H1 (cell line): ENCODE data around the gene PRSS50. TPM values are rescaled to one million over a fixed set of nuclear protein-coding genes. Genes with fewer than 3 reads are reported as not detected.

Experiments used
- CBX8 ChIP-seq: fragments of 300-800, 300-1000 bp; sonication (generic); IDR thresholded peaks from 2 replicates; pipeline ENCODE4 v1.7.1; 2016; ENCODE audit warnings: low read depth, low read length, borderline replicate concordance
- CTBP2 ChIP-seq: IDR thresholded peaks from 2 replicates; pipeline ENCODE4 v1.7.0; 2011; ENCODE audit warnings: borderline replicate concordance, mild to moderate bottlenecking, moderate library complexity, mixed read lengths, low read length; ENCODE audit not compliant: insufficient read depth, insufficient read length
- EGR1 ChIP-seq: IDR thresholded peaks from 2 replicates; pipeline ENCODE4 v1.6.1; 2011; ENCODE audit warnings: low read depth, low read length, borderline replicate concordance
- EZH2 ChIP-seq: fragments of 200-600 bp; sonication (generic); IDR thresholded peaks from 2 replicates; pipeline ENCODE4 v1.7.1; 2012; ENCODE audit warnings: low read depth, mild to moderate bottlenecking, moderate library complexity, low read length, inconsistent platforms; ENCODE audit not compliant: severe bottlenecking
- KDM5A ChIP-seq: fragments of 200-600 bp; IDR thresholded peaks from 2 replicates; pipeline ENCODE4 v1.7.1; 2012; ENCODE audit warnings: mild to moderate bottlenecking, low read length, inconsistent platforms, mixed read lengths
- POU5F1 ChIP-seq: IDR thresholded peaks from 2 replicates; pipeline ENCODE4 v1.6.1; 2011; ENCODE audit warnings: low read depth, mild to moderate bottlenecking, low read length, moderate library complexity
- RBBP5 ChIP-seq: IDR thresholded peaks from 2 replicates; pipeline ENCODE4 v1.7.1; 2012; ENCODE audit warnings: low read depth, mild to moderate bottlenecking, inconsistent platforms, low read length, moderate library complexity, borderline replicate concordance
- RXRA ChIP-seq: IDR thresholded peaks from 2 replicates; pipeline ENCODE4 v1.6.1; 2011; ENCODE audit warnings: low read depth, mild to moderate bottlenecking, low read length, moderate library complexity; ENCODE audit not compliant: insufficient read depth
- SP1 ChIP-seq: IDR thresholded peaks from 2 replicates; pipeline ENCODE4 v1.6.1; 2011; ENCODE audit warnings: low read depth, low read length
- SP4 ChIP-seq: IDR thresholded peaks from 2 replicates; pipeline ENCODE4 v1.6.1; 2012; ENCODE audit warnings: low read length, inconsistent platforms
- polyA plus RNA-seq, 7 experiments: library from polyadenylated mRNA; depleted of rRNA in 3 of 7; stranded (reverse) in 5 of 7; unstranded in 2 of 7; fragments of >200 nt in 5 of 7; fragments of 200-250 nt in 2 of 7; gene quantifications; 1 replicate in 5 of 7; 2 replicates in 1 of 7; 4 replicates in 1 of 7; pipeline versions ENCODE4 v1.2.1 to v1.2.3, GENCODE V29; 2011 to 2013; ENCODE audit warnings: missing spikeins in 2 of 7, mixed read lengths in 2 of 7
- total RNA-seq: library from RNA; stranded (reverse); fragmentation: NEBNext Ultra II Directional; extraction: Animal tissue kit (Norgen Biotek cat#: 25700); gene quantifications from 2 replicates; pipeline ENCODE4 v1.2.1, GENCODE V29; 2021
- TF ChIP-seq, protein P1 (sequence below): fragments of 300-600 bp; sonication (generic); IDR thresholded peaks from 2 replicates; pipeline ENCODE4 v1.7.1; 2012; ENCODE audit warnings: low read length, moderate library complexity, mild to moderate bottlenecking, inconsistent platforms; ENCODE audit not compliant: insufficient replicate concordance

The PRSS50 gene
- total and polyA plus RNA-seq, 2 of the 8 experiments (the other 6 are each of a cell fraction or from before 2014, with no cell fraction given), result 0.47 to 0.71 TPM

DNA sequence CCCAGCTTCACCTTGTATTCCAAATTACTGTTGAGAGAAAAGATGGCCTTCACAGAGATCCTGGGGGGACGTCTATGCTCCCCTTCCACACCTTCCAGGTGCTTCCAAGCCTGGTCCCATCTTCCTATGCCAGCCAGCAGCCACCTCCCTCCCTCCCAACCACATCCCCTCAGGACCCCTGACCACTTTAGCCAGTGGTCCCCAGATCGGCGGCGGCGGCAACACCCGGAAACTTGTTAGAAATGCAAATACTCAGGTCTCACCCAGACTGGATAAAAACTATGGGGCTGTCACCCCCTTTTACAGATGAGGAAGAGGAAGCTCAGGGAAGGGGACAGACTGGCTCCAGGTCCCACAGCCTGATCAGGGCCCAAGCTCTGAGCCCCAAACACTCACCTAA, 38.0 kb upstream of the PRSS50 start (continued):
- TF ChIP-seq, protein P1, sequence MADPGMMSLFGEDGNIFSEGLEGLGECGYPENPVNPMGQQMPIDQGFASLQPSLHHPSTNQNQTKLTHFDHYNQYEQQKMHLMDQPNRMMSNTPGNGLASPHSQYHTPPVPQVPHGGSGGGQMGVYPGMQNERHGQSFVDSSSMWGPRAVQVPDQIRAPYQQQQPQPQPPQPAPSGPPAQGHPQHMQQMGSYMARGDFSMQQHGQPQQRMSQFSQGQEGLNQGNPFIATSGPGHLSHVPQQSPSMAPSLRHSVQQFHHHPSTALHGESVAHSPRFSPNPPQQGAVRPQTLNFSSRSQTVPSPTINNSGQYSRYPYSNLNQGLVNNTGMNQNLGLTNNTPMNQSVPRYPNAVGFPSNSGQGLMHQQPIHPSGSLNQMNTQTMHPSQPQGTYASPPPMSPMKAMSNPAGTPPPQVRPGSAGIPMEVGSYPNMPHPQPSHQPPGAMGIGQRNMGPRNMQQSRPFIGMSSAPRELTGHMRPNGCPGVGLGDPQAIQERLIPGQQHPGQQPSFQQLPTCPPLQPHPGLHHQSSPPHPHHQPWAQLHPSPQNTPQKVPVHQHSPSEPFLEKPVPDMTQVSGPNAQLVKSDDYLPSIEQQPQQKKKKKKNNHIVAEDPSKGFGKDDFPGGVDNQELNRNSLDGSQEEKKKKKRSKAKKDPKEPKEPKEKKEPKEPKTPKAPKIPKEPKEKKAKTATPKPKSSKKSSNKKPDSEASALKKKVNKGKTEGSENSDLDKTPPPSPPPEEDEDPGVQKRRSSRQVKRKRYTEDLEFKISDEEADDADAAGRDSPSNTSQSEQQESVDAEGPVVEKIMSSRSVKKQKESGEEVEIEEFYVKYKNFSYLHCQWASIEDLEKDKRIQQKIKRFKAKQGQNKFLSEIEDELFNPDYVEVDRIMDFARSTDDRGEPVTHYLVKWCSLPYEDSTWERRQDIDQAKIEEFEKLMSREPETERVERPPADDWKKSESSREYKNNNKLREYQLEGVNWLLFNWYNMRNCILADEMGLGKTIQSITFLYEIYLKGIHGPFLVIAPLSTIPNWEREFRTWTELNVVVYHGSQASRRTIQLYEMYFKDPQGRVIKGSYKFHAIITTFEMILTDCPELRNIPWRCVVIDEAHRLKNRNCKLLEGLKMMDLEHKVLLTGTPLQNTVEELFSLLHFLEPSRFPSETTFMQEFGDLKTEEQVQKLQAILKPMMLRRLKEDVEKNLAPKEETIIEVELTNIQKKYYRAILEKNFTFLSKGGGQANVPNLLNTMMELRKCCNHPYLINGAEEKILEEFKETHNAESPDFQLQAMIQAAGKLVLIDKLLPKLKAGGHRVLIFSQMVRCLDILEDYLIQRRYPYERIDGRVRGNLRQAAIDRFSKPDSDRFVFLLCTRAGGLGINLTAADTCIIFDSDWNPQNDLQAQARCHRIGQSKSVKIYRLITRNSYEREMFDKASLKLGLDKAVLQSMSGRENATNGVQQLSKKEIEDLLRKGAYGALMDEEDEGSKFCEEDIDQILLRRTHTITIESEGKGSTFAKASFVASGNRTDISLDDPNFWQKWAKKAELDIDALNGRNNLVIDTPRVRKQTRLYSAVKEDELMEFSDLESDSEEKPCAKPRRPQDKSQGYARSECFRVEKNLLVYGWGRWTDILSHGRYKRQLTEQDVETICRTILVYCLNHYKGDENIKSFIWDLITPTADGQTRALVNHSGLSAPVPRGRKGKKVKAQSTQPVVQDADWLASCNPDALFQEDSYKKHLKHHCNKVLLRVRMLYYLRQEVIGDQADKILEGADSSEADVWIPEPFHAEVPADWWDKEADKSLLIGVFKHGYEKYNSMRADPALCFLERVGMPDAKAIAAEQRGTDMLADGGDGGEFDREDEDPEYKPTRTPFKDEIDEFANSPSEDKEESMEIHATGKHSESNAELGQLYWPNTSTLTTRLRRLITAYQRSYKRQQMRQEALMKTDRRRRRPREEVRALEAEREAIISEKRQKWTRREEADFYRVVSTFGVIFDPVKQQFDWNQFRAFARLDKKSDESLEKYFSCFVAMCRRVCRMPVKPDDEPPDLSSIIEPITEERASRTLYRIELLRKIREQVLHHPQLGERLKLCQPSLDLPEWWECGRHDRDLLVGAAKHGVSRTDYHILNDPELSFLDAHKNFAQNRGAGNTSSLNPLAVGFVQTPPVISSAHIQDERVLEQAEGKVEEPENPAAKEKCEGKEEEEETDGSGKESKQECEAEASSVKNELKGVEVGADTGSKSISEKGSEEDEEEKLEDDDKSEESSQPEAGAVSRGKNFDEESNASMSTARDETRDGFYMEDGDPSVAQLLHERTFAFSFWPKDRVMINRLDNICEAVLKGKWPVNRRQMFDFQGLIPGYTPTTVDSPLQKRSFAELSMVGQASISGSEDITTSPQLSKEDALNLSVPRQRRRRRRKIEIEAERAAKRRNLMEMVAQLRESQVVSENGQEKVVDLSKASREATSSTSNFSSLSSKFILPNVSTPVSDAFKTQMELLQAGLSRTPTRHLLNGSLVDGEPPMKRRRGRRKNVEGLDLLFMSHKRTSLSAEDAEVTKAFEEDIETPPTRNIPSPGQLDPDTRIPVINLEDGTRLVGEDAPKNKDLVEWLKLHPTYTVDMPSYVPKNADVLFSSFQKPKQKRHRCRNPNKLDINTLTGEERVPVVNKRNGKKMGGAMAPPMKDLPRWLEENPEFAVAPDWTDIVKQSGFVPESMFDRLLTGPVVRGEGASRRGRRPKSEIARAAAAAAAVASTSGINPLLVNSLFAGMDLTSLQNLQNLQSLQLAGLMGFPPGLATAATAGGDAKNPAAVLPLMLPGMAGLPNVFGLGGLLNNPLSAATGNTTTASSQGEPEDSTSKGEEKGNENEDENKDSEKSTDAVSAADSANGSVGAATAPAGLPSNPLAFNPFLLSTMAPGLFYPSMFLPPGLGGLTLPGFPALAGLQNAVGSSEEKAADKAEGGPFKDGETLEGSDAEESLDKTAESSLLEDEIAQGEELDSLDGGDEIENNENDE, result no peak
- TF ChIP-seq SP1, result no peak
- no peak for TF ChIP-seq EZH2
- TF ChIP-seq CBX8, result no peak
- no peak for TF ChIP-seq RBBP5
- no peak for TF ChIP-seq CTBP2
- no peak for TF ChIP-seq POU5F1
- TF ChIP-seq KDM5A, result no peak
- no peak for TF ChIP-seq RXRA
- no peak for TF ChIP-seq EGR1
- no peak for TF ChIP-seq SP4
